ENCODE results near the gene ID1.
"Not testable (repeated sequence)": the region's sequence is repeated elsewhere in the genome, so short reads cannot be mapped to it uniquely, and the experiment has no call there.

ID1 gene

DNA sequence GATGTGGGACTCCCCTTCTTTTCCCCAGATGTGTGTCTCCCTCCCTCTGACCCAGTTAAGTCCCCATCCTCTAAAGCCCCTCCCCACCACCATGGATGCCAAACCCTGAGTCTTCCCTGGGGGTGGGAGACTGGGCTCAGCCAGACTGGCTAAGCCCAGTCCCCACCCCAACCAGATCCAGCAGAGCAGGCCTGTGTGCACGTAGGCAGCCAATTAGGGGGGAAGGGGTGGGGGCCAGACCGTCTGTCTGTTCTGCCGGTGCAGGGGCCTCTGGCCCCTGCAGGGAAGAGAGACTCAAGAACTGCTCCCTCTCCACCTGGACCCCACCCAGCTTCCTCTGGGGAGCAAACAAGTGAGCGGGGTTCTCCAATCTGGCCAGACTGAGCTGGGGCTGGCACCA, 33.2 kb downstream of the ID1 start:
- DNase-seq (ENCODE audit: low read depth in 1 of 2, low spot score in 1 of 2), result no peak
- in situ Hi-C loops (cut with HindIII; ENCODE audit: low pct_unique_long_range_greater_than_20kb, low sequenced_read_pairs), result no loop called here
- TF ChIP-seq JUND (IDR thresholded peaks at IDR 0.05; ENCODE audit: low read depth), result no peak

DNA sequence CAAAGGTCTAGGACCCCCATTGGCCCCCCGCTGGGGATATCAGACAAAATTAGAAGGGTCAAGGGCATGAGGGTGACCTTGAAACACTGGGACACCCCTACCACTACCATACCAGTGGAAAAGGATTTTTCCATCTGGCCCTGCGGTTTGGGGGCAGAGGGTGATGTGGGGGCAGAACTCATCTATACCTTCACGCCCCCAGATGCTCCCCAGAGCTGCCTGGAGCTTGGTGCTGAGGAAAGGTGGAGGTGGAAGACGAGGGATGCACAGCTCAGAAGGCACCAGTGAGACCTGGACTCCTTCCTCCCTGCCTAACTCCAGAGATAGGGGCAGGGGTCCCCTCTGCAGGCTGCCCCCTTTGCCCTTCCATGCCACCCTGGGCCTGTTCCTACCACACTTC, 33.7 kb downstream of the ID1 start:
- TF ChIP-seq JUND (IDR thresholded peaks at IDR 0.05; ENCODE audit: low read depth), result no peak
- in situ Hi-C loops (cut with HindIII; ENCODE audit: low pct_unique_long_range_greater_than_20kb, low sequenced_read_pairs), result no loop called here
- no peak for DNase-seq (ENCODE audit: low read depth in 1 of 2, low spot score in 1 of 2)

- no peak for TF ChIP-seq JUND (IDR thresholded peaks at IDR 0.05; ENCODE audit: low read depth)
- in situ Hi-C loops (cut with HindIII; ENCODE audit: low pct_unique_long_range_greater_than_20kb, low sequenced_read_pairs), result no loop called here
- DNase-seq (ENCODE audit: low read depth in 1 of 2, low spot score in 1 of 2), result no peak
Measured at GRCh38 chr20:31640259-31640658, 35.2 kb downstream of the ID1 start.

DNA sequence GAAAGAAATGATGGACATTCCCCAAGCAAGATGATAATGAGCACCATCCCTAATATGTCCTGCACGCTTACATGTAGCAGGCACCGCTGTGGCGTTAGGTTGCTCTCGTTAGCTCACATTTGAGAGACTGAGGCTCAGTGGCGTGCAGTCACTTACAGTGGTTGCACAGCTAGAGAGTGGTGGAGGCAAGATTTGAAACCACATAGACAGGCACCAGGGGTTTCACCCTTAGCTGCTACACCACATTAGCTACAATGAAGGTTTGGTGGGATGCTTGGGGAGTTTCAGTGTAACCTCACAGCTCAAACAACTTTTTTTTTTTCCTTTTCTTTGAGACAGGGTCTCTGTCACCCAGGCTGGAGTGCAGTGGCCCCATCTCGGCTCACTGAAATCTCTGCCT, 36.3 kb downstream of the ID1 start:
- TF ChIP-seq JUND (IDR thresholded peaks at IDR 0.05; ENCODE audit: low read depth), result no peak
- in situ Hi-C loops (cut with HindIII; ENCODE audit: low pct_unique_long_range_greater_than_20kb, low sequenced_read_pairs), result no loop called here
- no peak for DNase-seq (ENCODE audit: low read depth in 1 of 2, low spot score in 1 of 2)

- no peak for DNase-seq (ENCODE audit: low read depth in 1 of 2, low spot score in 1 of 2)
- TF ChIP-seq JUND (IDR thresholded peaks at IDR 0.05; ENCODE audit: low read depth), result no peak
- in situ Hi-C loops (cut with HindIII; ENCODE audit: low pct_unique_long_range_greater_than_20kb, low sequenced_read_pairs), result no loop called here
Measured at GRCh38 chr20:31642837-31643236, 37.7 kb downstream of the ID1 start.

- no peak for DNase-seq (ENCODE audit: low read depth in 1 of 2, low spot score in 1 of 2)
- TF ChIP-seq JUND (IDR thresholded peaks at IDR 0.05; ENCODE audit: low read depth), result no peak
- in situ Hi-C loops (cut with HindIII; ENCODE audit: low pct_unique_long_range_greater_than_20kb, low sequenced_read_pairs), result no loop called here
Measured at GRCh38 chr20:31643522-31643921, 38.4 kb downstream of the ID1 start.

DNA sequence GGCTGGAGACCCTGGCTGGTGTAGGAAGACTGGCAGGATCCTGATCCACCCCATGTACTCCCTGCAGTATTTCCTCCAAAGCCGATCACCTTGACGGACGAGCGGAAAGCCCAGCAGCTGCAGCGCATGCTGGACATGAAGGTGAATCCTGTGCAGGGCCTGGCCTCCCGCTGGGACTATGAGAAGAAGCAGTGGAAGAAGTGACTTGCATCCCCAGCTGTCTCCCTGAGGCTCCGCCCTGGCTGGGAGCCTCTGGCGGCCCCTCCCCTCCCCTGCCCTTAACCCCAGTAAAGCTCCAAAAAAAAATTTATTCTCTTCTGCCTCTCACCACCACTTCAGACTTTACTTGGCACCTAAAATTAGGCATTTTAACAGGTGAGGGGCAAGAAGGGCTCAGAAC, 39.6 kb downstream of the ID1 start:
- no peak for TF ChIP-seq JUND (IDR thresholded peaks at IDR 0.05; ENCODE audit: low read depth)
- in situ Hi-C loops (cut with HindIII; ENCODE audit: low pct_unique_long_range_greater_than_20kb, low sequenced_read_pairs), result no loop called here
- DNase-seq (ENCODE audit: low read depth in 1 of 2, low spot score in 1 of 2), result no peak

GRCh38 chr20:31648104-31648503, 43.0 kb downstream of the ID1 start:
- DNase-seq (ENCODE audit: low read depth in 1 of 2, low spot score in 1 of 2); in situ Hi-C loops (cut with HindIII; ENCODE audit: low pct_unique_long_range_greater_than_20kb, low sequenced_read_pairs): not testable (repeated sequence)

DNA sequence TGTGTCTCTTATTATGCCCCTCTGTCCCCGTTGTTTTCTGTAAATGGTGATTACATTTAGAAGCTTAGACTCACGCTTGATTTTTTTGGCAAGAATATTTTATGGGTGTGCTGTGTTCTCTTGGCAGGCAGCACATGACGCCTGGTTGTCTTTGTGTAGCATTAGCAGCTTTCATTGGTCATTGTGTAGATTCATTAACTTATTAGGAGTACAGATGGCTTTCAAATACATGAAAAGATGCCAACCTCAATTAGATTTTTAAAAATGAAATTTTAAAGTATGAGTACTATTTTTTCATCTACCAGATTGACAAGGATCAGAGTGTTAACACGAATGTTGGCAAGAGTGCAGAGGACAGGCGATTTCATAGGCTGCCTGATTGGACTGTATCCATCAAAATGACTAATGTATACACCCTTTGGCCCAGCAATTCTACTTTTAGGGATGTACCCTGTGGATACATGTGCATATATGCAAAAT, 47.9 kb downstream of the ID1 start:
- no peak for DNase-seq (ENCODE audit: low read depth in 1 of 2, low spot score in 1 of 2)
- TF ChIP-seq JUND (IDR thresholded peaks at IDR 0.05; ENCODE audit: low read depth), result no peak
- in situ Hi-C loops (cut with HindIII; ENCODE audit: low pct_unique_long_range_greater_than_20kb, low sequenced_read_pairs), result no loop called here

DNA sequence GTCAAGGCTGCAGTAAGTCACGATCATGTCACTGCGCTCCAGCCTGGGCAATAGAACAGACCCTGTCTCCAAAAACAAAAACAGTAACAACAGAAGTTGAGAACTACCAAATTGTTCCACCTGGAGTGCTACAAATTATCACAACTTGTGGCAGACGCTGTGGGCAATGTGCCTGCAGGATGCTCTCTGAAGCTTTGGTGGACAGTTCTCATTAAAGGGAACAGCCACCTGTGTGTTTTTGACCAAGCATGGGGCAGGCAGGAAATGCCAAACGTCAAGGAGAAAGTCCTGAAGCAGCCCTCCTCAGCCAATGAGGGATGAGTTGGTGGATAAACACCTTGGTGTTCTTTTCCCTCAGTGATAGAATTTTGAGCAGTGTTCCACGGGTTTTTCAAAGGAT, 48.5 kb downstream of the ID1 start:
- TF ChIP-seq JUND (IDR thresholded peaks at IDR 0.05; ENCODE audit: low read depth), result no peak
- in situ Hi-C loops (cut with HindIII; ENCODE audit: low pct_unique_long_range_greater_than_20kb, low sequenced_read_pairs), result no loop called here
- DNase-seq (ENCODE audit: low read depth in 1 of 2, low spot score in 1 of 2), result no peak

GRCh38 chr20:31654534-31654933, 49.4 kb downstream of the ID1 start:
- in situ Hi-C loops (cut with HindIII; ENCODE audit: low pct_unique_long_range_greater_than_20kb, low sequenced_read_pairs), result no loop called here
- DNase-seq (ENCODE audit: low read depth in 1 of 2, low spot score in 1 of 2), result no peak
- TF ChIP-seq JUND (IDR thresholded peaks at IDR 0.05; ENCODE audit: low read depth), result no peak
